Activated CD4-positive, alpha-beta T cell treated with anti-CD3 and anti-CD28 coated beads, Interleukin-10, Interleukin-2, amounts not matched to agents 100 ng/mL and 50 ng/mL, durations not matched to agents 16 hours and 8 hours (primary cell): ENCODE measurements around the gene NAPEPLD.
"Not testable (repeated sequence)": the region's sequence is repeated elsewhere in the genome, so short reads cannot be mapped to it uniquely, and the experiment has no call there.

ENCODE experiments used
- DNase-seq: peaks from one replicate; pipeline ENCODE4 v3.0.0-alpha.2; 2020

NAPEPLD gene

GRCh38 chr7:103059471-103059870 is 89.4 kb downstream of the NAPEPLD start:
- DNase-seq = no peak

- DNase-seq = no peak
Measured at GRCh38 chr7:103058122-103058521, 90.8 kb downstream of the NAPEPLD start.

- not testable (repeated sequence) for DNase-seq
Measured at GRCh38 chr7:103056006-103056405, 92.9 kb downstream of the NAPEPLD start.

GRCh38 chr7:103051519-103051918 is 97.4 kb downstream of the NAPEPLD start:
- no peak for DNase-seq
